ENCODE results near the gene SPIRE1. TPM values are rescaled to one million over a fixed set of nuclear protein-coding genes. Genes with fewer than 3 reads are reported as not detected.
"Not testable (repeated sequence)": the region's sequence is repeated elsewhere in the genome, so short reads cannot be mapped to it uniquely, and the experiment has no call there.

The SPIRE1 gene
- total RNA-seq, 2 donors from 2014 or later: 5.7 to 7.4 TPM

DNA sequence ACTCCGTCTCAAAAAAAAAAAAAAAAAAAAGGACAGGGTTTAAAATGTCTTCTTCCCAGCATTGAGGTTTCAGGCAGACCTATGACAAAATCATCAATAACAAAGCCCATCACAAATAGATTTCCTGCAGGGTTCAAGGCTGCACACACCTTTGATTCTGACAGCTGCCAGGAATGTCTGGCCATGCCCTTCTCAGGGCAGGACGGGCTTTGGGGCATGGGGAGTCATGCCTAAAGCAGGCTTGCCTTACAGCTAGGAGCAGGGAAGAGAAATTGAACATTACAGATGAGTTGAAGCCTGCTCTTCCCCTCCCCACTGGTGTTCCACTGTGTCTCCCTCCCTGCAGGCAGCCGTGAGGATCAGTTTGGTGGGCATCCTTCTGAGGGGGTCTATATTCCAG lies 246.5 kb downstream of the SPIRE1 start:
- DNase-seq: no peak
- Mint-ChIP-seq H3K4me1 (ENCODE audit: low read depth) (peaks cover 14% of the 10 kb centered on the region), H3K36me3 (ENCODE audit: insufficient read depth in 2 of 2) (no peaks in the 10 kb centered on the region)

DNA sequence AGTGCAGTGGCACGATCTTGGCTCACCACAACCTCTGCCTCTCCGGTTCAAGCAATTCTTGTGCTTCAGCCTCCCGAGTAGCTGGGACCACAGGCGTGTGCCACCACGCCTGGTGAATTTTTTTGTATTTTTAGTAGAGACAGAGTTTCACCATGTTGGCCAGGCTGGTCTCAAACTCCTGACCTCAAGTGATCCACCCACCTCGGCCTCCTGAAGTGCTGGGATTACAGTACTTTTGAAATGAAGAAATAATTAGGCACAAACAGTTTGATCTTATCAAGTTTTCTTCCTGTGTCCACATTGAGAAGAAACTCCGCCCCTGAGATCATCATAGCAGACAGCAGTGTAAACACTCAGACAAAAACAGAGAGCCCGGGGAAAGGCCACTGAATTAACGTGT lies 247.2 kb downstream of the SPIRE1 start:
- H3K27me3 Mint-ChIP-seq (ENCODE audit: low read depth): peaks cover 18% of the 10 kb centered on the region
- not testable (repeated sequence) for DNase-seq; ATAC-seq (replicated peaks in 1 of 2); H3K9me3 Mint-ChIP-seq; H3K27ac Mint-ChIP-seq; H3K4me3 Mint-ChIP-seq; H3K36me3 Mint-ChIP-seq (ENCODE audit: insufficient read depth in 2 of 2)
- peaks cover 14% of the 10 kb centered on the region for H3K4me1 Mint-ChIP-seq (ENCODE audit: low read depth)

More for the DNA sequence above, 246.5 kb downstream of the SPIRE1 start:
- ATAC-seq (replicated peaks in 1 of 2): no peak
- H3K27ac Mint-ChIP-seq: no peak overlapping the region
- H3K4me3 Mint-ChIP-seq: no peak overlapping the region
- H3K27me3 Mint-ChIP-seq (ENCODE audit: low read depth): peaks cover 11% of the 10 kb centered on the region
- no peaks in the 10 kb centered on the region for H3K9me3 Mint-ChIP-seq

DNA sequence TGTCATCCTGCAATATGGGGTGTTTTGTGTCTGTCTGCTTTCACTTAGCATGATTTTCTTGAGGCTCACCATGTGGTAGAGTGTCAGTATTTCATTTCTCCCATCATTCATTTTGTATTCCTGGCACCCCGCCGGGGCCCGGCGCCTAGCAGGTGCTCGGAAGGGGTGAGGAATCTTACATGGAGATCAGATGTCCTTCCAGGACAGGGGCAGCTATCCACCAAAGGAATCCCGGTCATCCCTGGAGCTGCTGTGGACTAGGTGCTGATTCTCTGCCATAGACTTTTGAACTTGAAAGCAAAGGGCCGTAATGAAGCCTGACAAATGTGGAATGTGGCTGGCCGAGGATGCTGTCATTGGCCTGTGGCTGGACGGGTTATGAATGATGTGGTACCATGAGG lies 247.8 kb downstream of the SPIRE1 start:
- Mint-ChIP-seq H3K9me3 (no peaks in the 10 kb centered on the region), H3K27me3 (ENCODE audit: low read depth) (peaks cover 24% of the 10 kb centered on the region), H3K27ac (no peak overlapping the region), H3K4me3 (no peak overlapping the region), H3K4me1 (ENCODE audit: low read depth) (peaks cover 14% of the 10 kb centered on the region), H3K36me3 (ENCODE audit: insufficient read depth in 2 of 2) (no peaks in the 10 kb centered on the region)
- DNase-seq (no peak), ATAC-seq (replicated peaks in 1 of 2) (no peak)

DNA sequence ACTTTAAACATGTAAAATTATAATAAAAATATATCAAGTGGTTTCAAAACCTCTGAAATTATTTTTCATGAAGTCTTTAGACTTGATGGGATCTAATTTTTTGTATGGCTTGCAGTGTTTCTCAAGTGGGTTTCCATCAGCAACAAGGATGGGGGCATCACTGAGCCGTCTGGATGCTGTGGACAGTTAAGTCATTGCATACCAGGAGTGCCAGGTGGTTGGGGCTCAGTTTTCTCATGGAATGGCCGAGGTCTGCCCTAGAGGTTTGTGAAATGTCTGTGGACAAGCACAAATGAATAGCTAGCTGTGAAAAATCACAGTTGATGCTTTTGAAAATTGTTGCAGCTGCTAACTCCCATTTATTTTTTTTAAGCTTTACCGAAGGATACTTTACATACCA lies 248.4 kb downstream of the SPIRE1 start:
- DNase-seq (no peak), ATAC-seq (replicated peaks in 1 of 2) (no peak)
- Mint-ChIP-seq H3K27ac (no peak overlapping the region), H3K36me3 (ENCODE audit: insufficient read depth in 2 of 2) (no peaks in the 10 kb centered on the region), H3K9me3 (no peaks in the 10 kb centered on the region), H3K4me1 (ENCODE audit: low read depth) (peaks cover 14% of the 10 kb centered on the region), H3K4me3 (no peak overlapping the region), H3K27me3 (ENCODE audit: low read depth) (peaks cover 30% of the 10 kb centered on the region)

- Mint-ChIP-seq H3K27ac (no peak overlapping the region), H3K4me1 (ENCODE audit: low read depth) (peaks cover 24% of the 10 kb centered on the region), H3K36me3 (ENCODE audit: insufficient read depth in 2 of 2) (no peaks in the 10 kb centered on the region), H3K4me3 (peak overlapping the region; percentile 66 to 74), H3K27me3 (ENCODE audit: low read depth) (peaks cover 42% of the 10 kb centered on the region), H3K9me3 (no peaks in the 10 kb centered on the region)
- ATAC-seq (replicated peaks in 1 of 2) (no peak), DNase-seq (no peak)
These were observed 249.5 kb downstream of the SPIRE1 start for GRCh38 chr18:12408247-12408869.

- Mint-ChIP-seq H3K4me1 (ENCODE audit: low read depth) (peaks cover 24% of the 10 kb centered on the region), H3K27ac (no peak overlapping the region), H3K36me3 (ENCODE audit: insufficient read depth in 2 of 2) (no peaks in the 10 kb centered on the region), H3K4me3 (peak overlapping the region; percentile 86 to 92), H3K9me3 (no peaks in the 10 kb centered on the region), H3K27me3 (ENCODE audit: low read depth) (peaks cover 56% of the 10 kb centered on the region)
- DNase-seq: no peak
- ATAC-seq (replicated peaks in 1 of 2): no peak
These were observed 251.4 kb downstream of the SPIRE1 start for GRCh38 chr18:12406371-12407111.

GRCh38 chr18:12405066-12405465 lies 252.8 kb downstream of the SPIRE1 start:
- no peaks in the 10 kb centered on the region for H3K36me3 Mint-ChIP-seq (ENCODE audit: insufficient read depth in 2 of 2)
- H3K27ac Mint-ChIP-seq: no peak overlapping the region
- ATAC-seq (replicated peaks in 1 of 2): no peak
- no peak overlapping the region for H3K4me3 Mint-ChIP-seq
- no peak for DNase-seq
- H3K9me3 Mint-ChIP-seq: no peaks in the 10 kb centered on the region
- H3K27me3 Mint-ChIP-seq (ENCODE audit: low read depth): peaks cover 56% of the 10 kb centered on the region
- peaks cover 24% of the 10 kb centered on the region for H3K4me1 Mint-ChIP-seq (ENCODE audit: low read depth)

GRCh38 chr18:12403601-12404506 lies 254.1 kb downstream of the SPIRE1 start:
- Mint-ChIP-seq H3K4me3 (no peak overlapping the region), H3K27ac (no peak overlapping the region), H3K4me1 (ENCODE audit: low read depth) (peaks cover 23% of the 10 kb centered on the region), H3K27me3 (ENCODE audit: low read depth) (peaks cover 56% of the 10 kb centered on the region), H3K9me3 (no peaks in the 10 kb centered on the region), H3K36me3 (ENCODE audit: insufficient read depth in 2 of 2) (no peaks in the 10 kb centered on the region)
- ATAC-seq (replicated peaks in 1 of 2): peak in 1 of 2 donors; percentile 38
- no peak for DNase-seq

DNA sequence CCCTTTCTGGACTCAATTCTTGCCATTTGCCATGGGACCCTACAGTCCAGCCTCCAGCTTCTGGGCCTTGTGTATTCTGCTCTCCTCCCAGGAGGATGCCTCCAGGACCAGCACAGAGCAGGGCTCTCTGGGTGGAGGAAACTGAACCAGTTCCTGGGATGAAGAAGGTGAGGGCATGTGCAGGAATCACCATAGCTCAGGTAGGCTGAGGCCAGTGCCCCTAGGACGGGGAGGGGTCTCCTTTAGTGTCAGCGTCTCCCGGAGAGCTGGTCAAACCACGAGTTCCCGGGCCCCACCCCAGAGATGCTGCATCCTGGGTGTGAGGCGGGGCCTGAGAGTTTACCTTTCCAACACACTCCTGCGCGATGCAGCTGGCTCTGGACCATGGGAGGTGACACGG lies 256.0 kb downstream of the SPIRE1 start:
- H3K9me3 Mint-ChIP-seq: no peaks in the 10 kb centered on the region
- H3K4me1 Mint-ChIP-seq (ENCODE audit: low read depth): peaks cover 12% of the 10 kb centered on the region
- no peak for DNase-seq
- peaks cover 50% of the 10 kb centered on the region for H3K27me3 Mint-ChIP-seq (ENCODE audit: low read depth)
- ATAC-seq (replicated peaks in 1 of 2): no peak
- H3K27ac Mint-ChIP-seq: no peak overlapping the region
- H3K4me3 Mint-ChIP-seq: no peak overlapping the region
- no peaks in the 10 kb centered on the region for H3K36me3 Mint-ChIP-seq (ENCODE audit: insufficient read depth in 2 of 2)

DNA sequence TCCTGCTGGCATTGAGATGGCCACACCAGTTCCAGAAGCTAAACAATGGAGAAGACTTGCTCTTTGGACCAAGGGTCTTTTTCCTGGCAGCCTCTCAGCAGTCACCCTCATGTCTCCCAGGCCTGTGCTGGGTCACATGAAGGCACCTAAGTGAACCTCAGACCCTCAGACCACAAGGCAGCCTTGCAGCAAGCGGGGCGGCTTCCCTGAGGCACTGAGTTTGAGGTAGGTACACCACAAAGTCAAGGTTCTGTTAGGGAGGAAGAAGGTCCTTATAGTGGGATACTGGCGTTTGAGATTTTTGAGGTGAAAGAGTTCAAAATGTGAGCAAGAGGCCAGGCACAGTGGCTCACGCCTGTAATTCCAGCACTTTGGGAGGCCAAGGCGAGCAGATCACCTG lies 258.7 kb downstream of the SPIRE1 start:
- ATAC-seq (replicated peaks in 1 of 2) (no peak), DNase-seq (no peak)
- Mint-ChIP-seq H3K27ac (no peak overlapping the region), H3K36me3 (ENCODE audit: insufficient read depth in 2 of 2) (no peaks in the 10 kb centered on the region), H3K4me1 (ENCODE audit: low read depth) (peaks cover 9% of the 10 kb centered on the region), H3K27me3 (ENCODE audit: low read depth) (peaks cover 25% of the 10 kb centered on the region), H3K9me3 (no peaks in the 10 kb centered on the region), H3K4me3 (no peak overlapping the region)

- H3K4me3 Mint-ChIP-seq: no peak overlapping the region
- DNase-seq (no peak), ATAC-seq (replicated peaks in 1 of 2) (no peak)
- no peaks in the 10 kb centered on the region for H3K9me3 Mint-ChIP-seq
- H3K36me3 Mint-ChIP-seq (ENCODE audit: insufficient read depth in 2 of 2): no peaks in the 10 kb centered on the region
- no peak overlapping the region for H3K27ac Mint-ChIP-seq
- peaks cover 22% of the 10 kb centered on the region for H3K27me3 Mint-ChIP-seq (ENCODE audit: low read depth)
- peaks cover 3% of the 10 kb centered on the region for H3K4me1 Mint-ChIP-seq (ENCODE audit: low read depth)
These were observed 259.3 kb downstream of the SPIRE1 start for GRCh38 chr18:12398625-12399024.

- ATAC-seq (replicated peaks in 1 of 2) (no peak), DNase-seq (no peak)
- Mint-ChIP-seq H3K4me3 (no peak overlapping the region), H3K4me1 (ENCODE audit: low read depth) (no peaks in the 10 kb centered on the region), H3K27me3 (ENCODE audit: low read depth) (peaks cover 15% of the 10 kb centered on the region), H3K27ac (no peak overlapping the region), H3K9me3 (no peaks in the 10 kb centered on the region), H3K36me3 (ENCODE audit: insufficient read depth in 2 of 2) (no peaks in the 10 kb centered on the region)
These were observed 260.1 kb downstream of the SPIRE1 start for GRCh38 chr18:12397793-12398192.

DNA sequence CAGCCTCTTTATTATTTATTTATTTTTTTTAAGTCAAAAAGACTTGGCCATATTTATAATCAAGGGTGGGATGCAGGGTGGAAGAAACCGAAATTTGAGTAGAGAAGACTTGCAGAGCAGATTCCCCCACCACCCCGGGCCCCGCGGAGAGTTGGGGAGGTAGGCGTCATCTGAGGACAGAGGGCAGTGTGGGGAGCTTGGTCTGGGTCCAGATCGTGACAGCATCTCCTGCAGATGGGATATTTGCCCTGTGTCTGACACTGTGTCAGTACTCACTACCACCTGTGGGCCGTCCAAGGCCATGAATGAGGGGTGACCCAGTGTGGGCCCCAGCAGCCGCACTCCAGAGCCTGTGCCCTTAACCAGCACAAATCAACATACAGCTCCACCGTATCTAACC lies 260.7 kb downstream of the SPIRE1 start:
- Mint-ChIP-seq H3K4me1 (ENCODE audit: low read depth) (no peaks in the 10 kb centered on the region), H3K9me3 (no peaks in the 10 kb centered on the region), H3K4me3 (no peak overlapping the region), H3K36me3 (ENCODE audit: insufficient read depth in 2 of 2) (no peaks in the 10 kb centered on the region), H3K27ac (no peak overlapping the region), H3K27me3 (ENCODE audit: low read depth) (peaks cover 10% of the 10 kb centered on the region)
- DNase-seq: no peak
- ATAC-seq (replicated peaks in 1 of 2): no peak
